HFFc6 (cell line): ENCODE data around the gene CYBA. TPM values are rescaled to one million over a fixed set of nuclear protein-coding genes. Genes with fewer than 3 reads are reported as not detected.

Experiments
- DNase-seq: peaks from one replicate; pipeline ENCODE4 v3.0.0-alpha.2; 2018
- H3K27ac Mint-ChIP-seq: 2 replicates; pipeline ENCODE4 v1.8.0; 2020; ENCODE audit warnings: mild to moderate bottlenecking, mixed read lengths
- H3K27me3 Mint-ChIP-seq: 2 replicates; pipeline ENCODE4 v1.8.0; 2021; ENCODE audit warnings: mild to moderate bottlenecking, moderate library complexity, mixed read lengths; ENCODE audit not compliant: insufficient read depth
- H3K36me3 Mint-ChIP-seq: 2 replicates; pipeline ENCODE4 v1.8.0; 2021; ENCODE audit warnings: low read depth, mixed read lengths
- H3K4me1 Mint-ChIP-seq: 2 replicates; pipeline ENCODE4 v1.8.0; 2020; ENCODE audit warnings: low read depth, mixed read lengths
- H3K4me3 Mint-ChIP-seq: 2 replicates; pipeline ENCODE4 v1.8.0; 2020; ENCODE audit warnings: mild to moderate bottlenecking, moderate library complexity, mixed read lengths
- H3K9me3 Mint-ChIP-seq: 2 replicates; pipeline ENCODE4 v1.8.0; 2020; ENCODE audit warnings: mild to moderate bottlenecking, mixed read lengths
- total RNA-seq, 6 experiments: library from RNA; stranded (reverse); fragmentation: NEBNext Ultra II Directional; extraction: Animal tissue kit (Norgen Biotek cat#: 25700); gene quantifications; 2 replicates in 1 of 6; 3 replicates in 5 of 6; pipeline ENCODE4 v1.2.3, GENCODE V29; 2021
- TF ChIP-seq, protein P1 (sequence below): fragments of 200-600 bp; sonication (generic); IDR thresholded peaks from 2 replicates; pipeline ENCODE4 v1.5.0; 2021; ENCODE audit warnings: antibody characterized with exemption, mild to moderate bottlenecking

Gene CYBA
- total RNA-seq, 6 experiments from 2014 or later: 29.0 to 228 (median 36.9) TPM

DNA sequence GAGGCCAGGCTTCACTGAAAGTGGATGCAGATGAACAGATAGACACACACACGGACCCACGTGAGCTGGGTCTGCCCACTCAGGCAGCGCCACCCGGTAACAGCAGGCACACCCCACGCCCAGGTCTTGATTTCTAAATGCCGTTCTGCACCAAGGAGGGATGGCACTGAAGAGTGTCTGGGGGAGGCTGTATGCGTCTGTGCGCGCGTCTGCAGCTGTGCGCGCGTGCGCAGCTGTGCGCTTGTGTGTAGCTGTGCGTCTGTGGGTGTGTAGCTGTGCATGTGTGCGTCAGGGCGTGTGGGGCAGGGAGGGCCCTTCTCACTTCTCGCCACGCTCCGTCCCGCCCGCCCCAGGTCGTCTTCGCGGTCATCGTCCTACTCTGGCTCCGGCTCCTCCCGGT, 28.0 kb downstream of the CYBA start:
- peaks cover 2% of the 10 kb centered on the region; the same call in 1 of the 2 replicates for H3K27me3 Mint-ChIP-seq
- no peak overlapping the region for H3K4me3 Mint-ChIP-seq
- DNase-seq: no peak
- TF ChIP-seq, protein P1, sequence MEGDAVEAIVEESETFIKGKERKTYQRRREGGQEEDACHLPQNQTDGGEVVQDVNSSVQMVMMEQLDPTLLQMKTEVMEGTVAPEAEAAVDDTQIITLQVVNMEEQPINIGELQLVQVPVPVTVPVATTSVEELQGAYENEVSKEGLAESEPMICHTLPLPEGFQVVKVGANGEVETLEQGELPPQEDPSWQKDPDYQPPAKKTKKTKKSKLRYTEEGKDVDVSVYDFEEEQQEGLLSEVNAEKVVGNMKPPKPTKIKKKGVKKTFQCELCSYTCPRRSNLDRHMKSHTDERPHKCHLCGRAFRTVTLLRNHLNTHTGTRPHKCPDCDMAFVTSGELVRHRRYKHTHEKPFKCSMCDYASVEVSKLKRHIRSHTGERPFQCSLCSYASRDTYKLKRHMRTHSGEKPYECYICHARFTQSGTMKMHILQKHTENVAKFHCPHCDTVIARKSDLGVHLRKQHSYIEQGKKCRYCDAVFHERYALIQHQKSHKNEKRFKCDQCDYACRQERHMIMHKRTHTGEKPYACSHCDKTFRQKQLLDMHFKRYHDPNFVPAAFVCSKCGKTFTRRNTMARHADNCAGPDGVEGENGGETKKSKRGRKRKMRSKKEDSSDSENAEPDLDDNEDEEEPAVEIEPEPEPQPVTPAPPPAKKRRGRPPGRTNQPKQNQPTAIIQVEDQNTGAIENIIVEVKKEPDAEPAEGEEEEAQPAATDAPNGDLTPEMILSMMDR: no peak
- no peak overlapping the region for H3K27ac Mint-ChIP-seq
- peaks cover 4% of the 10 kb centered on the region; the same call in 1 of the 2 replicates for H3K36me3 Mint-ChIP-seq
- no peaks in the 10 kb centered on the region for H3K9me3 Mint-ChIP-seq
- no peaks in the 10 kb centered on the region for H3K4me1 Mint-ChIP-seq

GRCh38 chr16:88622125-88622524, 28.7 kb downstream of the CYBA start:
- TF ChIP-seq, protein P1: no peak
- no peak overlapping the region for H3K4me3 Mint-ChIP-seq
- 0 out of 2 replicates have a peak, but pooled peaks cover 4% of the 10 kb centered on the region for H3K36me3 Mint-ChIP-seq
- H3K27me3 Mint-ChIP-seq: peaks cover 2% of the 10 kb centered on the region; the same call in 1 of the 2 replicates
- H3K9me3 Mint-ChIP-seq: no peaks in the 10 kb centered on the region
- no peak overlapping the region for H3K27ac Mint-ChIP-seq
- DNase-seq: no peak
- H3K4me1 Mint-ChIP-seq: no peaks in the 10 kb centered on the region

DNA sequence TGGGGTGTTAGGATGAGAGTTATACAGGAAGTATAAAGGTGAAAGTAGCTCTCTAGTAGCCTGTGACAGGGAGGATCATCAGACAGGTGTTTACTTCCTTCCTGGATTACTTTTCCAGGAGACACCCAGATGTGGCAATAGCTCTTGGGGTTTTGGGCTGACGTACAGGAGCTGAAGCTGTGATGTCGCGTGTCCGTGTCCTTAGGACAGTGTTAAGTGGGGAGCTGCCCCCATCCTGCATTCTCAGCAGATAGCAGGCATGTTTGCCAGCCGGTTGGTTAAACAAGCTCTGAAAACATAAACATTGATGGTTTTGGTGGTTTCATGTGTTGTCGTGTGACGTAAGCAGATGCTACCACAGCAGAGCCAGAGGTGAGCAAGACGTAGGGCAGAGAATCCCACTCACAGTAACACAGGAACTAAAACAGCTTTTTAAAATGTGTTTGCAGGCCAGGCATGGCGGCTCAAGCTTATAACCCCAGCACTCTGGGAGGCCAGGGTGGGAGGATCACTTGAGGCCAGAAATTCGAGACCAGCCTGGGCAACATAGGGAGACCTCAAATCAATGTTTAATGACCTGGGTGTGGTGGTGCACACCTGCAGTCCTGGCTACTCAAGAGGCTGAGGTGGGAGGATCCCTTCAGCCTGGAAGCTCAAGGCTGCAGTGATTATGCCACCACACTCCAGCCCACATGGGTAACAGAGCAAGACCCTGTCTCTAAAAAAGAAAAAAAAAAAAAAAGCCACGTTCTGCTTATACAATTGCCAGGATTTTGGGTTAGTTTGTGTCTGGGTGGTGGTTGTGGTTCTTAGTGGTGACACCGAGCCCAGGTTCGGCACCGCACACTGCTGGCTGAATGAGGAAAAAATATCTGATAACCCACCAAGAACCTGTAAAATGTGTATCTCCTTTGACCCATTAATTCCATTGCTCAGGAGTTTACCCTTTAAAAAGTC, 30.7 kb downstream of the CYBA start:
- H3K27ac Mint-ChIP-seq: no peak overlapping the region
- H3K4me1 Mint-ChIP-seq: no peaks in the 10 kb centered on the region
- TF ChIP-seq, protein P1: no peak
- H3K36me3 Mint-ChIP-seq: 0 out of 2 replicates have a peak, but pooled peaks cover 4% of the 10 kb centered on the region
- no peak for DNase-seq
- no peak overlapping the region for H3K4me3 Mint-ChIP-seq
- no peaks in the 10 kb centered on the region for H3K9me3 Mint-ChIP-seq
- H3K27me3 Mint-ChIP-seq: peaks cover 2% of the 10 kb centered on the region

DNA sequence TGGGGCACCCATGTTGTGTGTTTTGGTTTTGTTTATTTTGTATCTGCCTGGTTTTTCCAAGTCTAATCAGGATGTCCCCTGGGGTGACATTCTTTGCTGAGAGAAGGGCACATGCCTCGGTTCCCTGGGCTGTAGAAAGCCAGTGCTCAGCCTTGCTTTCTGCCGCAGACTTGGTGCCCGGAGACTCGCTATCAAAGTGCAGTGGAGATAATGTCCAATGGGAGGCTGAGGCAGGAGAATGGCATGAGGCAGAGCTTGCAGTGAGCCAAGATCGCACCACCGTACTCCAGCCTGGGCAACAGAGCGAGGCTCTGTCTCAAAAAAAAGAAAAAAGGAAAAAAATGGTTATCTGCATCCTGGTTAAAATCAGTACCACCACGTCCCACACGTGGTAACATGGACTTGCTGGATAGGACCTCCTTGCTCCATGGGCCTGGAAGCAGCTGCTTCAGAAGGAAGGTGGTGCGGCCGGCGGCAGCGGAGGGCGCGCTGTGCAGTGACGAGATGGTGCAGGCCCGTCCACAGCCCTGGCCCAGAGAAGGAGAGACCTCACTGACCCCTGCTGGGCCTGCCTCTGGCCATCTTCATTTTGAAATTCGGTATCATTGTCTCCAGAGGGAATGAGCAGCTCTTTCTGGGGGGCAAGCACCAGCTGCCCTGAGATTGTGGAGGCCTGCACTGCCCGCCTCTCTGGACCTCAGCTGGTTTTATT, 31.7 kb downstream of the CYBA start:
- no peak overlapping the region for H3K27ac Mint-ChIP-seq
- no peak overlapping the region for H3K4me3 Mint-ChIP-seq

More for the DNA sequence above, 31.7 kb downstream of the CYBA start:
- H3K9me3 Mint-ChIP-seq: no peaks in the 10 kb centered on the region
- TF ChIP-seq, protein P1: no peak
- H3K27me3 Mint-ChIP-seq: peaks cover 2% of the 10 kb centered on the region
- peaks cover 7% of the 10 kb centered on the region; the same call in 1 of the 2 replicates for H3K36me3 Mint-ChIP-seq
- H3K4me1 Mint-ChIP-seq: peaks cover 6% of the 10 kb centered on the region
- DNase-seq: no peak
